HepG2 (cell line): ENCODE results near the gene LCAT. TPM values are rescaled to one million over a fixed set of nuclear protein-coding genes. Genes with fewer than 3 reads are reported as not detected.

ENCODE experiments used
- ASH2L ChIP-seq: fragments of 300-600, 200-600 bp; sonication (generic); IDR thresholded peaks from 2 replicates; pipeline ENCODE4 v1.7.0; 2017; ENCODE audit warnings: low read depth, mild to moderate bottlenecking, moderate library complexity, mixed read lengths, low read length; ENCODE audit not compliant: insufficient read length
- BCL6 ChIP-seq: IDR thresholded peaks from 2 replicates; pipeline ENCODE4 v1.6.1; 2016; ENCODE audit warnings: missing genetic modification reagents, missing compliant biosample characterization
- BHLHE40 ChIP-seq: IDR thresholded peaks from 2 replicates; pipeline ENCODE4 v1.6.1; 2011; ENCODE audit warnings: low read length, improper control_type of control experiment
- CHCHD3 ChIP-seq: sonication (generic); formaldehyde crosslinking; IDR thresholded peaks from 2 replicates; pipeline ENCODE4 v1.8.0; 2022; ENCODE audit warnings: mild to moderate bottlenecking, missing genetic modification reagents, moderate library complexity
- PRDM4 ChIP-seq: sonication (generic); formaldehyde crosslinking; IDR thresholded peaks from 2 replicates; pipeline ENCODE4 v1.9.0; 2021; ENCODE audit warnings: missing genetic modification reagents, borderline replicate concordance
- TEAD2 ChIP-seq: sonication (generic); formaldehyde crosslinking; IDR thresholded peaks from 2 replicates; pipeline ENCODE4 v1.9.0; 2021; ENCODE audit warnings: missing genetic modification reagents
- ZBTB21 ChIP-seq: sonication (generic); formaldehyde crosslinking; IDR thresholded peaks from 2 replicates; pipeline ENCODE4 v1.4.0; 2020; ENCODE audit warnings: missing genetic modification reagents
- ZFP1 ChIP-seq: IDR thresholded peaks from 2 replicates; pipeline ENCODE4 v1.6.1; 2016
- ZIK1 ChIP-seq: sonication (generic); formaldehyde crosslinking; IDR thresholded peaks from 2 replicates; pipeline ENCODE4 v1.5.0; 2020; ENCODE audit warnings: mild to moderate bottlenecking, low read depth, missing genetic modification reagents, borderline replicate concordance
- ZNF274 ChIP-seq: sonication (generic); formaldehyde crosslinking; IDR thresholded peaks from 2 replicates; pipeline ENCODE4 v1.5.1; 2020; ENCODE audit warnings: mild to moderate bottlenecking, missing genetic modification reagents
- ZNF317 ChIP-seq: sonication (generic); formaldehyde crosslinking; IDR thresholded peaks from 2 replicates; pipeline ENCODE4 v1.5.0; 2020; ENCODE audit warnings: mild to moderate bottlenecking, missing genetic modification reagents
- ZNF362 ChIP-seq: sonication (generic); formaldehyde crosslinking; IDR thresholded peaks from 2 replicates; pipeline ENCODE4 v1.4.0; 2020; ENCODE audit warnings: missing genetic modification reagents, mild to moderate bottlenecking, borderline replicate concordance
- ZNF367 ChIP-seq: sonication (generic); formaldehyde crosslinking; IDR thresholded peaks from 2 replicates; pipeline ENCODE4 v1.4.0; 2020; ENCODE audit warnings: missing genetic modification reagents, borderline replicate concordance
- ZNF703 ChIP-seq: sonication (generic); formaldehyde crosslinking; IDR thresholded peaks from 2 replicates; pipeline ENCODE4 v1.5.1; 2020; ENCODE audit warnings: missing genetic modification reagents, mild to moderate bottlenecking, moderate library complexity, borderline replicate concordance
- ZNF775 ChIP-seq: sonication (generic); formaldehyde crosslinking; IDR thresholded peaks from 2 replicates; pipeline ENCODE4 v1.4.0; 2020; ENCODE audit warnings: missing genetic modification reagents, mild to moderate bottlenecking, moderate library complexity, borderline replicate concordance
- ZSCAN25 ChIP-seq: sonication (generic); formaldehyde crosslinking; IDR thresholded peaks from 2 replicates; pipeline ENCODE4 v1.8.0; 2022; ENCODE audit warnings: mild to moderate bottlenecking, missing genetic modification reagents
- polyA plus RNA-seq, 8 experiments: library from polyadenylated mRNA; depleted of rRNA in 3 of 8; stranded (reverse) in 7 of 8; unstranded in 1 of 8; fragments of >200 nt; fragmentation: Illumina TruSeq in 4 of 8; extraction: Trizol in 4 of 8; gene quantifications; 2 replicates each; pipeline versions ENCODE4 v1.2.1 to v1.2.3, GENCODE V29; 2011 to 2016; ENCODE audit warnings: low read depth in 4 of 8, missing spikeins in 1 of 8, mixed read lengths in 1 of 8; ENCODE audit not compliant: insufficient read depth in 1 of 8
- total RNA-seq, 5 experiments: library from RNA; depleted of rRNA; stranded (reverse); fragments of >200 nt; fragmentation: Illumina TruSeq; extraction: Trizol; gene quantifications; 2 replicates each; pipeline ENCODE4 v1.2.3, GENCODE V29; 2016; ENCODE audit warnings: low read depth in 1 of 5
- TF ChIP-seq, protein P1 (sequence below): sonication (generic); formaldehyde crosslinking; IDR thresholded peaks from 2 replicates; pipeline ENCODE4 v1.5.1; 2020; ENCODE audit warnings: mild to moderate bottlenecking, missing genetic modification reagents, moderate library complexity
- TF ChIP-seq, protein P2 (sequence below): sonication (generic); formaldehyde crosslinking; IDR thresholded peaks from 2 replicates; pipeline ENCODE4 v1.4.0; 2020; ENCODE audit warnings: mild to moderate bottlenecking, missing genetic modification reagents, borderline replicate concordance
- TF ChIP-seq, protein P3 (sequence below): sonication (generic); formaldehyde crosslinking; IDR thresholded peaks from 2 replicates; pipeline ENCODE4 v1.8.0; 2022; ENCODE audit warnings: missing genetic modification reagents, low read depth, mild to moderate bottlenecking, borderline replicate concordance

LCAT gene
- total and polyA plus RNA-seq, 2 of the 13 experiments (the other 11 are each of a cell fraction or from before 2014, with no cell fraction given), result 36.1 to 38.9 TPM

DNA sequence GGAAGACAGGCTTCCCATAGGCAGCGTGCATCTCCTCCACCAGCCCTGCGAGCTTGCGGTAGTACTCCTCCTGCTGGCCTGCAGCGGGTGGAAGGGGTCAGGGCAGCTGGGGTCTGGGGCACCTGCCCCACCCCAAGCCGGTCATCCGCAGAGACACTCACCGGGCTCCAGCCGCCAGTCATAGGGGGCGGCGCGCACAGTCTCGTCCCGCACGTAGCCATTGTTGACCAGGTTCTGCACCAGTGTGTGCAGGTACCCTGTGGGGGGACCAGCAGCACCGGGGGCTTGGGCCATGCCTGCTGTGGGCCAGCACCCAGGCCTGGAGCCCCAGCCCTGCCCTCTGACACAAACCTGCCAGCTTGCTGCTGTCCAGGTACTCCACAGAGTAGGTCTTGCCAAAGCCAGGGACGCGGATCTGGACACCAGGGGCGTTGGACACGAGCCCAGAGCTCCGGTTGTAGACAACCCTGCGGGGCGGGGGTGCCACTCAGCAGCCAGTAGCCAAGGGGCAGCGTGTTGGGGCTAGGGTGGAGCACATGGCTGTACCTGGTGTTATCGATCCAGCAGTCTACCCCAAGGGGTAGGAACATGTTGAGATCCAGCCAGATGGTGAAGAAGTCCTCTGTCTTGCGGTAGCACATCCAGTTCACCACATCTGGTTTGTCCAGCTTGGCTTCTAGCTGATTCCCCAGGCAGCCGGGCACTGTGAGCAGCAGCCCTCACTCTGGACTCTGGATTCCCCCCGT, 1.2 kb downstream of the LCAT start (continued):
- 0 out of 2 replicates have a peak, but pooled peaks have one; percentile 48 for TF ChIP-seq ZIK1 (CRISPR knock-in tag)
- no peak for TF ChIP-seq ZSCAN25 (CRISPR knock-in tag)
- TF ChIP-seq ZBTB21 (CRISPR knock-in tag), result no peak
- TF ChIP-seq, protein P1, sequence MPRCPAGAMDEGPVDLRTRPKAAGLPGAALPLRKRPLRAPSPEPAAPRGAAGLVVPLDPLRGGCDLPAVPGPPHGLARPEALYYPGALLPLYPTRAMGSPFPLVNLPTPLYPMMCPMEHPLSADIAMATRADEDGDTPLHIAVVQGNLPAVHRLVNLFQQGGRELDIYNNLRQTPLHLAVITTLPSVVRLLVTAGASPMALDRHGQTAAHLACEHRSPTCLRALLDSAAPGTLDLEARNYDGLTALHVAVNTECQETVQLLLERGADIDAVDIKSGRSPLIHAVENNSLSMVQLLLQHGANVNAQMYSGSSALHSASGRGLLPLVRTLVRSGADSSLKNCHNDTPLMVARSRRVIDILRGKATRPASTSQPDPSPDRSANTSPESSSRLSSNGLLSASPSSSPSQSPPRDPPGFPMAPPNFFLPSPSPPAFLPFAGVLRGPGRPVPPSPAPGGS (CRISPR knock-in tag), result peak; percentile 81
- TF ChIP-seq, protein P2, sequence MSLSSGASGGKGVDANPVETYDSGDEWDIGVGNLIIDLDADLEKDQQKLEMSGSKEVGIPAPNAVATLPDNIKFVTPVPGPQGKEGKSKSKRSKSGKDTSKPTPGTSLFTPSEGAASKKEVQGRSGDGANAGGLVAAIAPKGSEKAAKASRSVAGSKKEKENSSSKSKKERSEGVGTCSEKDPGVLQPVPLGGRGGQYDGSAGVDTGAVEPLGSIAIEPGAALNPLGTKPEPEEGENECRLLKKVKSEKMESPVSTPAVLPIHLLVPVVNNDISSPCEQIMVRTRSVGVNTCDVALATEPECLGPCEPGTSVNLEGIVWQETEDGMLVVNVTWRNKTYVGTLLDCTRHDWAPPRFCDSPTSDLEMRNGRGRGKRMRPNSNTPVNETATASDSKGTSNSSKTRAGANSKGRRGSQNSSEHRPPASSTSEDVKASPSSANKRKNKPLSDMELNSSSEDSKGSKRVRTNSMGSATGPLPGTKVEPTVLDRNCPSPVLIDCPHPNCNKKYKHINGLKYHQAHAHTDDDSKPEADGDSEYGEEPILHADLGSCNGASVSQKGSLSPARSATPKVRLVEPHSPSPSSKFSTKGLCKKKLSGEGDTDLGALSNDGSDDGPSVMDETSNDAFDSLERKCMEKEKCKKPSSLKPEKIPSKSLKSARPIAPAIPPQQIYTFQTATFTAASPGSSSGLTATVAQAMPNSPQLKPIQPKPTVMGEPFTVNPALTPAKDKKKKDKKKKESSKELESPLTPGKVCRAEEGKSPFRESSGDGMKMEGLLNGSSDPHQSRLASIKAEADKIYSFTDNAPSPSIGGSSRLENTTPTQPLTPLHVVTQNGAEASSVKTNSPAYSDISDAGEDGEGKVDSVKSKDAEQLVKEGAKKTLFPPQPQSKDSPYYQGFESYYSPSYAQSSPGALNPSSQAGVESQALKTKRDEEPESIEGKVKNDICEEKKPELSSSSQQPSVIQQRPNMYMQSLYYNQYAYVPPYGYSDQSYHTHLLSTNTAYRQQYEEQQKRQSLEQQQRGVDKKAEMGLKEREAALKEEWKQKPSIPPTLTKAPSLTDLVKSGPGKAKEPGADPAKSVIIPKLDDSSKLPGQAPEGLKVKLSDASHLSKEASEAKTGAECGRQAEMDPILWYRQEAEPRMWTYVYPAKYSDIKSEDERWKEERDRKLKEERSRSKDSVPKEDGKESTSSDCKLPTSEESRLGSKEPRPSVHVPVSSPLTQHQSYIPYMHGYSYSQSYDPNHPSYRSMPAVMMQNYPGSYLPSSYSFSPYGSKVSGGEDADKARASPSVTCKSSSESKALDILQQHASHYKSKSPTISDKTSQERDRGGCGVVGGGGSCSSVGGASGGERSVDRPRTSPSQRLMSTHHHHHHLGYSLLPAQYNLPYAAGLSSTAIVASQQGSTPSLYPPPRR (CRISPR knock-in tag), result no peak; the same call in none of the 2 replicates
- no peak for TF ChIP-seq ZFP1
- no peak for TF ChIP-seq BHLHE40
- TF ChIP-seq CHCHD3 (CRISPR knock-in tag), result peak; percentile 86; the same call in 1 of the 2 replicates
- peak; percentile 50; the same call in 1 of the 2 replicates for TF ChIP-seq ZNF362 (CRISPR knock-in tag)
- no peak for TF ChIP-seq ZNF775 (CRISPR knock-in tag)
- TF ChIP-seq, protein P3, sequence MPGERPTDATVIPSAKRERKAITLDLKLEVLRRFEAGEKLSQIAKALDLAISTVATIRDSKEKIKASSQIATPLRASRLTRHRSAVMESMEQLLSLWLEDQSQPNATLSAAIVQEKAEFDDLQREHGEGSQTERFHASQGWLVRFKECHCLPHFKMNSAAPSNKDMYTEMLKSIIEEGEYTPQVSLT (CRISPR knock-in tag), result no peak
- no peak for TF ChIP-seq ASH2L
- TF ChIP-seq ZNF367, result no peak
- no peak for TF ChIP-seq PRDM4
- TF ChIP-seq BCL6 (CRISPR knock-in tag), result peak; percentile 25
- 0 out of 2 replicates have a peak, but pooled peaks have one; percentile 11 for TF ChIP-seq ZNF317 (CRISPR knock-in tag)
- peak; percentile 19; the same call in 1 of the 2 replicates for TF ChIP-seq ZNF274
- TF ChIP-seq TEAD2 (CRISPR knock-in tag), result no peak
- TF ChIP-seq ZNF703 (CRISPR knock-in tag), result no peak
